Measurements from ENCODE around the gene TRIM33.
A peak's percentile ranks its signal among the peaks of the same experiment; 100 is the strongest.

The TRIM33 gene

GRCh38 chr1:114467491-114467890, 43.5 kb downstream of the TRIM33 start:
- Histone ChIP-seq H3K9me3 (ENCODE audit: insufficient read depth, low read depth, low read length) (no peaks in the 10 kb centered on the region), H4K8ac (ENCODE audit: low read depth, low read length) (no peak overlapping the region), H3K23ac (ENCODE audit: low read length) (no peak overlapping the region), H3K36me3 (ENCODE audit: control insufficient read depth in 1 of 2, insufficient read depth in 2 of 2, low read length in 2 of 2) (peaks cover 4 to 5% of the 10 kb centered on the region in 2 experiments), H4K12ac (ENCODE audit: low read depth, low read length) (no peak overlapping the region), H2AFZ (ENCODE audit: insufficient read depth, low read length, poor library complexity) (no peak overlapping the region), H3K14ac (ENCODE audit: low read length) (no peak overlapping the region), H2BK120ac (ENCODE audit: insufficient read depth, low read length, poor library complexity) (no peak overlapping the region), H4K91ac (ENCODE audit: low read depth, low read length) (no peak overlapping the region), H3K9ac (ENCODE audit: low read length) (no peak overlapping the region), H2AK5ac (ENCODE audit: low read length) (no peak overlapping the region), H2BK5ac (ENCODE audit: low read depth, low read length, poor library complexity) (no peak overlapping the region), H3K4me2 (ENCODE audit: low read length) (no peak overlapping the region), H3K27me3 (ENCODE audit: insufficient read depth, low read length) (no peaks in the 10 kb centered on the region), H3K4me3 (ENCODE audit: low read depth, low read length) (no peak overlapping the region), H3K4ac (ENCODE audit: low read depth, low read length) (no peak overlapping the region), H3K27ac (ENCODE audit: low read depth, low read length) (no peak overlapping the region), H3K18ac (ENCODE audit: low read length) (no peak overlapping the region), H3K4me1 (ENCODE audit: control insufficient read depth in 1 of 2, insufficient read depth in 2 of 2, low read length in 2 of 2) (peaks cover 9 to 11% of the 10 kb centered on the region in 2 experiments), H3K79me1 (ENCODE audit: low read length) (peaks cover 5% of the 10 kb centered on the region), H2BK12ac (ENCODE audit: low read length) (no peak overlapping the region), H3K79me2 (ENCODE audit: control insufficient read depth, insufficient read depth, low read length, poor library complexity) (peaks cover 8% of the 10 kb centered on the region)
- no peak for DNase-seq
- no CpG with 5 or more reads among the region's 1 CpG for WGBS (ENCODE audit: extremely low coverage, insufficient coverage, insufficient read length)

DNA sequence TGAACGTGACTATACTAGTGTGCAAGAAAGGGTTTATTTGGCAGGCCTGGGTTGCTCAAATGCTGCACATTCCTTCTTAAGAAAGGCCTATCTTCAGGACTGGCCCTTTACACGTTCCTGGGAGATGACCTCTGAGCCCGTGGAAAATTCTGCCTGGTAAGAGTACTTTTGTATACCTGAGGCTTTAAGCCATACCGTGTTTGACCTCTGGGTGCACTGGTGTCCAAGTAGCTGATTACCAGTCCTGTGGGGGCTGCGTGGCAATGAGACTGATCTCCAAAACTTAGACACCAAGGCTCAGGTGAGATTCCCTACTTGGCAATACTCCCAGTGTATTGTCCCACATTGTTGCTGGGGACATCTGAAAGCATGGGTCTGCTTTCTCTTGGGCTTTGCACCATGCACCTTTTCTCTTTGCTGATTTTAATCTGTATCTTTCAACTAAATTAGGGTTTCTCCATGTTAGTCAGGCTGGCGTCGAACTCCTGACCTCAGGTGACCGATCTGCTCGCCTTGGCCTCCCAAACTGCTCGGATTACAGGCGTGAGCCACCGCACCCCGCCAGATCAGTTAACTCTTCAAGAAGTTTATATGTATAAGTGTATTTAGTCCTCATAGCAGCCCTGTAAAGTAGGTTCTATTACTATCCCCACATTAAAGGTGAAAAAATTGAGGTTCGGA, 44.5 kb downstream of the TRIM33 start:
- no peak overlapping the region for H3K23ac ChIP-seq (ENCODE audit: low read length)
- no peak overlapping the region for H2AK5ac ChIP-seq (ENCODE audit: low read length)
- no peak overlapping the region for H2BK12ac ChIP-seq (ENCODE audit: low read length)
- H2BK120ac ChIP-seq (ENCODE audit: insufficient read depth, low read length, poor library complexity), result no peak overlapping the region
- H3K4me2 ChIP-seq (ENCODE audit: low read length), result no peak overlapping the region
- peak overlapping the region; percentile 27 for H3K27ac ChIP-seq (ENCODE audit: low read depth, low read length)
- no peaks in the 10 kb centered on the region for H3K9me3 ChIP-seq (ENCODE audit: insufficient read depth, low read depth, low read length)
- H3K18ac ChIP-seq (ENCODE audit: low read length), result peak overlapping the region; percentile 39
- peaks cover 4 to 5% of the 10 kb centered on the region in 2 experiments for H3K36me3 ChIP-seq (ENCODE audit: control insufficient read depth in 1 of 2, insufficient read depth in 2 of 2, low read length in 2 of 2)
- peak; percentile 55 to 84 for DNase-seq
- no peak overlapping the region for H2AFZ ChIP-seq (ENCODE audit: insufficient read depth, low read length, poor library complexity)
- no peaks in the 10 kb centered on the region for H3K27me3 ChIP-seq (ENCODE audit: insufficient read depth, low read length)
- no peak overlapping the region for H3K9ac ChIP-seq (ENCODE audit: low read length)
- H4K8ac ChIP-seq (ENCODE audit: low read depth, low read length), result no peak overlapping the region
- H3K79me1 ChIP-seq (ENCODE audit: low read length), result peaks cover 2% of the 10 kb centered on the region
- H4K91ac ChIP-seq (ENCODE audit: low read depth, low read length), result no peak overlapping the region
- no CpG with 5 or more reads among the region's 14 CpGs for WGBS (ENCODE audit: extremely low coverage, insufficient coverage, insufficient read length)
- no peak overlapping the region for H3K4me3 ChIP-seq (ENCODE audit: low read depth, low read length)
- H3K14ac ChIP-seq (ENCODE audit: low read length), result no peak overlapping the region
- H3K4ac ChIP-seq (ENCODE audit: low read depth, low read length), result peak overlapping the region; percentile 86
- peaks cover 9 to 11% of the 10 kb centered on the region in 2 experiments for H3K4me1 ChIP-seq (ENCODE audit: control insufficient read depth in 1 of 2, insufficient read depth in 2 of 2, low read length in 2 of 2)
- no peak overlapping the region for H2BK5ac ChIP-seq (ENCODE audit: low read depth, low read length, poor library complexity)
- H3K79me2 ChIP-seq (ENCODE audit: control insufficient read depth, insufficient read depth, low read length, poor library complexity), result peaks cover 6% of the 10 kb centered on the region
- no peak overlapping the region for H4K12ac ChIP-seq (ENCODE audit: low read depth, low read length)

DNA sequence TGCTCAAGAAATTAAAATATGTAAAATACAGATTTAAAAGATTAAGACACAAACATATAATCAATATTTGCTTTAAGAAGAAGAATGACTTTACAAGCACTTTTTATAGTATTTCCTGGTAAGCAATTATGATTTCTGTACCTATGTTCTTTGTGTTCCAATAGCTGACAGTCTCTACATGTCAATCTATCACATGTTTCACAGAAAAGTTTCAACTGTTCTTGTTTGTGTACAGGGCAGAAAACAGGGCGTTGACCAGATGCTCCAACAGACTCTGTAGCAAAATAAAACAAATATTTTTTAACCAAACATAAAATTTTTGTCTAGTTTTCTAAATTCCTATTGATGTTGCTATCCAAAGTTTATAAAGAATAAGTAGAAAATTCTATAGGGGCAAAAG, 48.0 kb downstream of the TRIM33 start:
- Histone ChIP-seq H3K4ac (ENCODE audit: low read depth, low read length) (no peak overlapping the region), H3K27me3 (ENCODE audit: insufficient read depth, low read length) (no peaks in the 10 kb centered on the region), H2BK12ac (ENCODE audit: low read length) (no peak overlapping the region), H2AFZ (ENCODE audit: insufficient read depth, low read length, poor library complexity) (no peak overlapping the region), H2BK120ac (ENCODE audit: insufficient read depth, low read length, poor library complexity) (no peak overlapping the region), H3K4me1 (ENCODE audit: control insufficient read depth in 1 of 2, insufficient read depth in 2 of 2, low read length in 2 of 2) (peaks cover 5 to 7% of the 10 kb centered on the region in 2 experiments), H3K79me1 (ENCODE audit: low read length) (peaks cover 2% of the 10 kb centered on the region), H3K14ac (ENCODE audit: low read length) (no peak overlapping the region), H3K4me2 (ENCODE audit: low read length) (no peak overlapping the region), H4K12ac (ENCODE audit: low read depth, low read length) (no peak overlapping the region), H4K91ac (ENCODE audit: low read depth, low read length) (no peak overlapping the region), H3K18ac (ENCODE audit: low read length) (no peak overlapping the region), H3K36me3 (ENCODE audit: control insufficient read depth in 1 of 2, insufficient read depth in 2 of 2, low read length in 2 of 2) (peaks cover 6 to 8% of the 10 kb centered on the region in 2 experiments), H3K79me2 (ENCODE audit: control insufficient read depth, insufficient read depth, low read length, poor library complexity) (no peaks in the 10 kb centered on the region), H3K9ac (ENCODE audit: low read length) (no peak overlapping the region), H3K4me3 (ENCODE audit: low read depth, low read length) (no peak overlapping the region), H3K27ac (ENCODE audit: low read depth, low read length) (no peak overlapping the region), H3K9me3 (ENCODE audit: insufficient read depth, low read depth, low read length) (no peaks in the 10 kb centered on the region), H3K23ac (ENCODE audit: low read length) (no peak overlapping the region), H2BK5ac (ENCODE audit: low read depth, low read length, poor library complexity) (no peak overlapping the region), H4K8ac (ENCODE audit: low read depth, low read length) (no peak overlapping the region), H2AK5ac (ENCODE audit: low read length) (no peak overlapping the region)
- no peak for DNase-seq
- no CpG with 5 or more reads among the region's 1 CpG for WGBS (ENCODE audit: extremely low coverage, insufficient coverage, insufficient read length)

GRCh38 chr1:114462341-114462740, 48.7 kb downstream of the TRIM33 start:
- H2BK5ac ChIP-seq (ENCODE audit: low read depth, low read length, poor library complexity), result no peak overlapping the region
- peaks cover 6 to 8% of the 10 kb centered on the region in 2 experiments for H3K36me3 ChIP-seq (ENCODE audit: control insufficient read depth in 1 of 2, insufficient read depth in 2 of 2, low read length in 2 of 2)
- H3K79me2 ChIP-seq (ENCODE audit: control insufficient read depth, insufficient read depth, low read length, poor library complexity), result no peaks in the 10 kb centered on the region
- H2AFZ ChIP-seq (ENCODE audit: insufficient read depth, low read length, poor library complexity), result no peak overlapping the region
- no peak overlapping the region for H3K4ac ChIP-seq (ENCODE audit: low read depth, low read length)
- H3K4me1 ChIP-seq (ENCODE audit: control insufficient read depth in 1 of 2, insufficient read depth in 2 of 2, low read length in 2 of 2), result peaks cover 5 to 6% of the 10 kb centered on the region in 2 experiments
- no peaks in the 10 kb centered on the region for H3K9me3 ChIP-seq (ENCODE audit: insufficient read depth, low read depth, low read length)
- no peak overlapping the region for H3K23ac ChIP-seq (ENCODE audit: low read length)
- DNase-seq, result no peak
- no peak overlapping the region for H4K8ac ChIP-seq (ENCODE audit: low read depth, low read length)
- H3K9ac ChIP-seq (ENCODE audit: low read length), result no peak overlapping the region
- no peak overlapping the region for H3K27ac ChIP-seq (ENCODE audit: low read depth, low read length)
- peaks cover 2% of the 10 kb centered on the region for H3K79me1 ChIP-seq (ENCODE audit: low read length)
- no peaks in the 10 kb centered on the region for H3K27me3 ChIP-seq (ENCODE audit: insufficient read depth, low read length)
- no peak overlapping the region for H3K18ac ChIP-seq (ENCODE audit: low read length)
- no peak overlapping the region for H2AK5ac ChIP-seq (ENCODE audit: low read length)
- H2BK12ac ChIP-seq (ENCODE audit: low read length), result no peak overlapping the region
- H4K12ac ChIP-seq (ENCODE audit: low read depth, low read length), result no peak overlapping the region
- no peak overlapping the region for H3K4me2 ChIP-seq (ENCODE audit: low read length)
- H3K4me3 ChIP-seq (ENCODE audit: low read depth, low read length), result no peak overlapping the region
- H3K14ac ChIP-seq (ENCODE audit: low read length), result no peak overlapping the region
- WGBS (ENCODE audit: extremely low coverage, insufficient coverage, insufficient read length), result no CpG with 5 or more reads among the region's 1 CpG
- no peak overlapping the region for H4K91ac ChIP-seq (ENCODE audit: low read depth, low read length)
- H2BK120ac ChIP-seq (ENCODE audit: insufficient read depth, low read length, poor library complexity), result no peak overlapping the region
